OCI-LY3 (cell line): ENCODE data around the gene GNA12.

ENCODE experiments used
- CTCF ChIP-seq: fragments of 200-600, 300-600 bp; sonication (generic); IDR thresholded peaks from 2 replicates; pipeline ENCODE4 v1.5.1; 2014; ENCODE audit warnings: antibody characterized with exemption, low read length, low read depth
- EZH2phosphoT487 ChIP-seq: fragments of 200-600 bp; shearing (Covaris generic); IDR thresholded peaks from 2 replicates; pipeline ENCODE4 v1.6.1; 2018; ENCODE audit warnings: antibody characterized with exemption, mixed run types, low read depth

- no peak for TF ChIP-seq CTCF
- TF ChIP-seq EZH2phosphoT487 = no peak
These were observed 115.6 kb downstream of the GNA12 start for GRCh38 chr7:2728316-2729030.
